GM23338 (cell line): ENCODE measurements around the gene SRPK2. TPM values are rescaled to one million over a fixed set of nuclear protein-coding genes. Genes with fewer than 3 reads are reported as not detected.

Experiments used
- ATAC-seq: fragments of 200-7000 bp; cut with Tn5 transposase; 3 replicates; pipeline ENCODE4 v1.9.1; 2020
- DNase-seq: peaks from one replicate; pipeline ENCODE4 v3.0.0-alpha.2; 2015; ENCODE audit warnings: low spot score
- H2AFZ ChIP-seq: fragments of 200-600 bp; sonication (generic); 2 replicates; pipeline ENCODE4 v1.8.0; 2016; ENCODE audit warnings: antibody characterized with exemption, mild to moderate bottlenecking, moderate library complexity
- H3F3A ChIP-seq: fragments of 200-600 bp; sonication (generic); replicated peaks from 2 replicates; pipeline ENCODE4 v1.8.0; 2017; ENCODE audit warnings: antibody characterized with exemption, mixed run types, low read depth
- H3K27ac ChIP-seq: fragments of 200-600 bp; sonication (generic); 2 replicates; pipeline ENCODE4 v1.6.1; 2016; ENCODE audit warnings: low read depth
- H3K27me3 ChIP-seq: fragments of 200-600 bp; sonication (generic); 2 replicates; pipeline ENCODE4 v1.8.0; 2016; ENCODE audit warnings: mild to moderate bottlenecking, mixed run types, moderate library complexity; ENCODE audit not compliant: insufficient read depth
- H3K36me3 ChIP-seq: fragments of 200-600 bp; sonication (generic); 2 replicates; pipeline ENCODE4 v1.8.0; 2016; ENCODE audit warnings: mild to moderate bottlenecking; ENCODE audit not compliant: insufficient read depth
- H3K4me1 ChIP-seq: fragments of 200-600 bp; sonication (generic); 2 replicates; pipeline ENCODE4 v1.8.0; 2016; ENCODE audit warnings: mild to moderate bottlenecking, moderate library complexity; ENCODE audit not compliant: insufficient read depth
- H3K4me2 ChIP-seq: fragments of 200-600 bp; sonication (generic); 2 replicates; pipeline ENCODE4 v1.7.1; 2017; ENCODE audit warnings: mixed run types
- H3K4me3 ChIP-seq: fragments of 200-600 bp; sonication (generic); 2 replicates; pipeline ENCODE4 v1.6.1; 2016; ENCODE audit warnings: mixed run types
- H3K79me2 ChIP-seq: fragments of 200-600 bp; sonication (generic); replicated peaks from 2 replicates; pipeline ENCODE4 v1.8.0; 2017; ENCODE audit warnings: mild to moderate bottlenecking; ENCODE audit not compliant: insufficient read depth
- H3K9me2 ChIP-seq: fragments of 200-600 bp; sonication (generic); 2 replicates; pipeline ENCODE4 v1.8.0; 2017; ENCODE audit not compliant: insufficient read depth
- H4K20me1 ChIP-seq: fragments of 200-600 bp; sonication (generic); replicated peaks from 2 replicates; pipeline ENCODE4 v1.8.0; 2017; ENCODE audit warnings: mild to moderate bottlenecking; ENCODE audit not compliant: insufficient read depth
- H3K27ac Mint-ChIP-seq: 2 replicates; pipeline ENCODE4 v1.8.0; 2020; ENCODE audit warnings: inconsistent platforms, mild to moderate bottlenecking, moderate library complexity, mixed read lengths
- H3K27me3 Mint-ChIP-seq: 3 replicates; pipeline ENCODE4 v1.8.0; 2022; ENCODE audit warnings: low read depth, mild to moderate bottlenecking, moderate library complexity, mixed read lengths, inconsistent platforms; ENCODE audit not compliant: insufficient read depth, poor library complexity
- H3K36me3 Mint-ChIP-seq: 3 replicates; pipeline ENCODE4 v1.8.0; 2021; ENCODE audit warnings: low read depth, mild to moderate bottlenecking, inconsistent platforms, moderate library complexity, mixed read lengths
- H3K4me1 Mint-ChIP-seq: 3 replicates; pipeline ENCODE4 v1.8.0; 2020; ENCODE audit warnings: mild to moderate bottlenecking, inconsistent platforms, mixed read lengths
- H3K4me3 Mint-ChIP-seq: 3 replicates; pipeline ENCODE4 v1.8.0; 2021; ENCODE audit warnings: moderate library complexity, mild to moderate bottlenecking, inconsistent platforms, mixed read lengths
- H3K9me3 Mint-ChIP-seq: 3 replicates; pipeline ENCODE4 v1.8.0; 2020; ENCODE audit warnings: moderate library complexity, mild to moderate bottlenecking, inconsistent platforms, mixed read lengths
- EZH2 ChIP-seq: fragments of 200-600 bp; sonication (generic); IDR thresholded peaks from one replicate; pipeline ENCODE4 v1.8.0; 2017; ENCODE audit warnings: antibody characterized with exemption, mild to moderate bottlenecking, low read depth; ENCODE audit not compliant: unreplicated experiment
- EZH2phosphoT487 ChIP-seq: fragments of 200-600 bp; sonication (generic); IDR thresholded peaks from one replicate; pipeline ENCODE4 v1.8.1; 2018; ENCODE audit warnings: antibody characterized with exemption; ENCODE audit not compliant: unreplicated experiment
- JUNB ChIP-seq: IDR thresholded peaks from one replicate; pipeline ENCODE4 v1.6.1; 2016; ENCODE audit warnings: antibody characterized with exemption; ENCODE audit not compliant: unreplicated experiment
- NANOG ChIP-seq: IDR thresholded peaks from 2 replicates; pipeline ENCODE4 v1.6.1; 2016; ENCODE audit warnings: antibody characterized with exemption, borderline replicate concordance
- STAT1 ChIP-seq: IDR thresholded peaks from one replicate; pipeline ENCODE4 v1.6.1; 2016; ENCODE audit warnings: antibody characterized with exemption; ENCODE audit not compliant: unreplicated experiment
- ZNF114 ChIP-seq: fragments of 250-450 bp; sonication (Bioruptor Pico); IDR thresholded peaks from 2 replicates; pipeline ENCODE4 v1.5.0; 2020; ENCODE audit warnings: mild to moderate bottlenecking, moderate library complexity
- ZNF331 ChIP-seq: fragments of 250-450 bp; sonication (Bioruptor Pico); IDR thresholded peaks from 2 replicates; pipeline ENCODE4 v1.5.0; 2020; ENCODE audit warnings: low read depth, mild to moderate bottlenecking, moderate library complexity
- polyA plus RNA-seq: library from polyadenylated mRNA; unstranded; fragments of >200 nt; fragmentation: Nextera tagmentation; extraction: Ambion mirVana; gene quantifications from 2 replicates; pipeline ENCODE4 v1.2.1, GENCODE V29; 2016
- total RNA-seq: library from RNA; depleted of rRNA; stranded (reverse); fragments of >200 nt; shearing (Covaris generic); gene quantifications from 2 replicates; pipeline ENCODE4 v1.2.3, GENCODE V29; 2014
- TF ChIP-seq, protein P1 (sequence below): fragments of 250-450 bp; sonication (Bioruptor Pico); IDR thresholded peaks from 2 replicates; pipeline ENCODE4 v1.5.0; 2020; ENCODE audit warnings: mild to moderate bottlenecking, moderate library complexity
- TF ChIP-seq, protein P2 (sequence below): IDR thresholded peaks from one replicate; pipeline ENCODE4 v1.6.1; 2018; ENCODE audit warnings: antibody characterized with exemption; ENCODE audit not compliant: unreplicated experiment
- TF ChIP-seq, protein P3 (sequence below): IDR thresholded peaks from 2 replicates; pipeline ENCODE4 v1.6.1; 2016; ENCODE audit warnings: antibody characterized with exemption

Gene SRPK2
- total and polyA plus RNA-seq, 2 experiments from 2014 or later: 66.3 to 91.5 TPM

DNA sequence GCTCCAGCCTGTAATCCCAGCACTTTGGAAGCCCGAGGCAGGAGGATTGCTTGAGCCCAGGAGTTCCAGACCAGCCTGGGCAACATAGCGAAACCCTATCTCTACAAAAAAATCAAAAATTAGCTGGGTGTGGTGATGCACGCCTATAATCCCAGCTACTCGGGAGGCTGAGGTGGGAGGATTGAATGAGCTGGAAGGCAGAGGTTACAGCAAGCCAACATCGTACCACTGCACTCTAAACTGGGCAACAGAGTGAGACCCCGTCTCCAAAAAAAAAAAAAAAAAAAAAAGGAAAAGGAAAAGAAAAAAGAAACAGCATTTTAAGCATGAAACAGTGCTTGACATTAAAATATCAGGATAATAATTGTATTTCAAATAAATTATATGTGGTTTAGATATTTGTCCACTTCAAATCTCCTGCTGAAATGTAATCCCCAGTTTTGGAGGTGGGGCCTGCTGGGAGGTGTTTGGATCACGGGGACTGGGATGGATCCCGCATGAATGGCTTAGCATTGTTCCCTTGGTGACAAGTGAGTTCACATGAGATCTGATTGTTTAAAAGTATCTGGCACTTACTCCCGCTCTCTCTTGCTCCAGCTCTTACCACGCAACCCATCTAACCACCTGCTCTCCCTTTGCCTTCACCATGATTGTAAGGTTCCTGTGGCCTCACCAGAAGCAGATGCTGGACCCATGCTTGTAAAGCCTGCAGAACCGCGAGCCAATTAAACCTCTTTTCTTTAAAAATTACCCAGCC lies 103.4 kb downstream of the SRPK2 start (continued):
- TF ChIP-seq, protein P1, sequence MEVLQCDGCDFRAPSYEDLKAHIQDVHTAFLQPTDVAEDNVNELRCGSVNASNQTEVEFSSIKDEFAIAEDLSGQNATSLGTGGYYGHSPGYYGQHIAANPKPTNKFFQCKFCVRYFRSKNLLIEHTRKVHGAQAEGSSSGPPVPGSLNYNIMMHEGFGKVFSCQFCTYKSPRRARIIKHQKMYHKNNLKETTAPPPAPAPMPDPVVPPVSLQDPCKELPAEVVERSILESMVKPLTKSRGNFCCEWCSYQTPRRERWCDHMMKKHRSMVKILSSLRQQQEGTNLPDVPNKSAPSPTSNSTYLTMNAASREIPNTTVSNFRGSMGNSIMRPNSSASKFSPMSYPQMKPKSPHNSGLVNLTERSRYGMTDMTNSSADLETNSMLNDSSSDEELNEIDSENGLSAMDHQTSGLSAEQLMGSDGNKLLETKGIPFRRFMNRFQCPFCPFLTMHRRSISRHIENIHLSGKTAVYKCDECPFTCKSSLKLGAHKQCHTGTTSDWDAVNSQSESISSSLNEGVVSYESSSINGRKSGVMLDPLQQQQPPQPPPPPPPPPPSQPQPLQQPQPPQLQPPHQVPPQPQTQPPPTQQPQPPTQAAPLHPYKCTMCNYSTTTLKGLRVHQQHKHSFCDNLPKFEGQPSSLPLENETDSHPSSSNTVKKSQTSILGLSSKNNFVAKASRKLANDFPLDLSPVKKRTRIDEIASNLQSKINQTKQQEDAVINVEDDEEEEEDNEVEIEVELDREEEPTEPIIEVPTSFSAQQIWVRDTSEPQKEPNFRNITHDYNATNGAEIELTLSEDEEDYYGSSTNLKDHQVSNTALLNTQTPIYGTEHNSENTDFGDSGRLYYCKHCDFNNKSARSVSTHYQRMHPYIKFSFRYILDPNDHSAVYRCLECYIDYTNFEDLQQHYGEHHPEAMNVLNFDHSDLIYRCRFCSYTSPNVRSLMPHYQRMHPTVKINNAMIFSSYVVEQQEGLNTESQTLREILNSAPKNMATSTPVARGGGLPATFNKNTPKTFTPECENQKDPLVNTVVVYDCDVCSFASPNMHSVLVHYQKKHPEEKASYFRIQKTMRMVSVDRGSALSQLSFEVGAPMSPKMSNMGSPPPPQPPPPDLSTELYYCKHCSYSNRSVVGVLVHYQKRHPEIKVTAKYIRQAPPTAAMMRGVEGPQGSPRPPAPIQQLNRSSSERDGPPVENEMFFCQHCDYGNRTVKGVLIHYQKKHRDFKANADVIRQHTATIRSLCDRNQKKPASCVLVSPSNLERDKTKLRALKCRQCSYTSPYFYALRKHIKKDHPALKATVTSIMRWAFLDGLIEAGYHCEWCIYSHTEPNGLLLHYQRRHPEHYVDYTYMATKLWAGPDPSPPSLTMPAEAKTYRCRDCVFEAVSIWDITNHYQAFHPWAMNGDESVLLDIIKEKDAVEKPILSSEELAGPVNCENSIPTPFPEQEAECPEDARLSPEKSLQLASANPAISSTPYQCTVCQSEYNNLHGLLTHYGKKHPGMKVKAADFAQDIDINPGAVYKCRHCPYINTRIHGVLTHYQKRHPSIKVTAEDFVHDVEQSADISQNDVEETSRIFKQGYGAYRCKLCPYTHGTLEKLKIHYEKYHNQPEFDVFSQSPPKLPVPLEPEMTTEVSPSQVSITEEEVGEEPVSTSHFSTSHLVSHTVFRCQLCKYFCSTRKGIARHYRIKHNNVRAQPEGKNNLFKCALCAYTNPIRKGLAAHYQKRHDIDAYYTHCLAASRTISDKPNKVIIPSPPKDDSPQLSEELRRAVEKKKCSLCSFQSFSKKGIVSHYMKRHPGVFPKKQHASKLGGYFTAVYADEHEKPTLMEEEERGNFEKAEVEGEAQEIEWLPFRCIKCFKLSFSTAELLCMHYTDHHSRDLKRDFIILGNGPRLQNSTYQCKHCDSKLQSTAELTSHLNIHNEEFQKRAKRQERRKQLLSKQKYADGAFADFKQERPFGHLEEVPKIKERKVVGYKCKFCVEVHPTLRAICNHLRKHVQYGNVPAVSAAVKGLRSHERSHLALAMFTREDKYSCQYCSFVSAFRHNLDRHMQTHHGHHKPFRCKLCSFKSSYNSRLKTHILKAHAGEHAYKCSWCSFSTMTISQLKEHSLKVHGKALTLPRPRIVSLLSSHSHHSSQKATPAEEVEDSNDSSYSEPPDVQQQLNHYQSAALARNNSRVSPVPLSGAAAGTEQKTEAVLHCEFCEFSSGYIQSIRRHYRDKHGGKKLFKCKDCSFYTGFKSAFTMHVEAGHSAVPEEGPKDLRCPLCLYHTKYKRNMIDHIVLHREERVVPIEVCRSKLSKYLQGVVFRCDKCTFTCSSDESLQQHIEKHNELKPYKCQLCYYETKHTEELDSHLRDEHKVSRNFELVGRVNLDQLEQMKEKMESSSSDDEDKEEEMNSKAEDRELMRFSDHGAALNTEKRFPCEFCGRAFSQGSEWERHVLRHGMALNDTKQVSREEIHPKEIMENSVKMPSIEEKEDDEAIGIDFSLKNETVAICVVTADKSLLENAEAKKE (CRISPR knock-in tag): no peak
- TF ChIP-seq JUNB (no peak), ZNF114 (no peak)
- TF ChIP-seq, protein P2, sequence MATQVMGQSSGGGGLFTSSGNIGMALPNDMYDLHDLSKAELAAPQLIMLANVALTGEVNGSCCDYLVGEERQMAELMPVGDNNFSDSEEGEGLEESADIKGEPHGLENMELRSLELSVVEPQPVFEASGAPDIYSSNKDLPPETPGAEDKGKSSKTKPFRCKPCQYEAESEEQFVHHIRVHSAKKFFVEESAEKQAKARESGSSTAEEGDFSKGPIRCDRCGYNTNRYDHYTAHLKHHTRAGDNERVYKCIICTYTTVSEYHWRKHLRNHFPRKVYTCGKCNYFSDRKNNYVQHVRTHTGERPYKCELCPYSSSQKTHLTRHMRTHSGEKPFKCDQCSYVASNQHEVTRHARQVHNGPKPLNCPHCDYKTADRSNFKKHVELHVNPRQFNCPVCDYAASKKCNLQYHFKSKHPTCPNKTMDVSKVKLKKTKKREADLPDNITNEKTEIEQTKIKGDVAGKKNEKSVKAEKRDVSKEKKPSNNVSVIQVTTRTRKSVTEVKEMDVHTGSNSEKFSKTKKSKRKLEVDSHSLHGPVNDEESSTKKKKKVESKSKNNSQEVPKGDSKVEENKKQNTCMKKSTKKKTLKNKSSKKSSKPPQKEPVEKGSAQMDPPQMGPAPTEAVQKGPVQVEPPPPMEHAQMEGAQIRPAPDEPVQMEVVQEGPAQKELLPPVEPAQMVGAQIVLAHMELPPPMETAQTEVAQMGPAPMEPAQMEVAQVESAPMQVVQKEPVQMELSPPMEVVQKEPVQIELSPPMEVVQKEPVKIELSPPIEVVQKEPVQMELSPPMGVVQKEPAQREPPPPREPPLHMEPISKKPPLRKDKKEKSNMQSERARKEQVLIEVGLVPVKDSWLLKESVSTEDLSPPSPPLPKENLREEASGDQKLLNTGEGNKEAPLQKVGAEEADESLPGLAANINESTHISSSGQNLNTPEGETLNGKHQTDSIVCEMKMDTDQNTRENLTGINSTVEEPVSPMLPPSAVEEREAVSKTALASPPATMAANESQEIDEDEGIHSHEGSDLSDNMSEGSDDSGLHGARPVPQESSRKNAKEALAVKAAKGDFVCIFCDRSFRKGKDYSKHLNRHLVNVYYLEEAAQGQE: no peak

DNA sequence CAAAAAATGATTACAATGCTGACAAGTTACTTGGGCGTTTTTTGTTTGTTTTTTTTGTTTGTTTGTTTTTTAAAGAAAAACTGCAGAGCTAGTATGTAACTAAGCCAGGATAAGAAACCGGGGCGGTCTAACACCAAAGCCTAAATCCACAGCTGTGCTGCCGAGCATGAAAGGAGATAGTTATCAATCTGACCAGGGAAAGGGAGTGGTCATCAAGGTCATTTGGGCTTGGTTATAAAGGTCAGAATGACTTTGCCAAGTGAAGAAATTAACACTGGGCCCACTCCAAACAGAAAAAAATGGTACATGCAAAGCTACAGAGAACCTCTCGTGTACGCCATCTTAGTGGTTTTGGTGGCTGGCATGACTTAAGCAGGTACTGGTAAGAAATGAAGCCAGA lies 104.7 kb downstream of the SRPK2 start:
- Mint-ChIP-seq H3K36me3 (no peaks in the 10 kb centered on the region), H3K4me1 (peaks cover 13% of the 10 kb centered on the region), H3K27ac (no peak overlapping the region), H3K27me3 (peaks cover 7% of the 10 kb centered on the region), H3K4me3 (no peak overlapping the region), H3K9me3 (no peaks in the 10 kb centered on the region)
- H2AFZ ChIP-seq: no peak overlapping the region
- peaks cover 10% of the 10 kb centered on the region for H3K4me1 ChIP-seq
- no peaks in the 10 kb centered on the region for H3K36me3 ChIP-seq
- H3K4me3 ChIP-seq: no peak overlapping the region
- peaks cover 33% of the 10 kb centered on the region for H4K20me1 ChIP-seq
- H3F3A ChIP-seq: no peaks in the 10 kb centered on the region; the same call in 1 of the 2 replicates
- no peaks in the 10 kb centered on the region for H3K27me3 ChIP-seq
- DNase-seq (no peak), ATAC-seq (no peak)
- H3K9me2 ChIP-seq: no peaks in the 10 kb centered on the region
- peaks cover 96% of the 10 kb centered on the region for H3K79me2 ChIP-seq
- H3K4me2 ChIP-seq: no peak overlapping the region
- no peak overlapping the region for H3K27ac ChIP-seq
- no peak for TF ChIP-seq EZH2
- no peak for TF ChIP-seq ZNF331
- TF ChIP-seq, protein P2: no peak
- TF ChIP-seq NANOG: no peak
- TF ChIP-seq, protein P3, sequence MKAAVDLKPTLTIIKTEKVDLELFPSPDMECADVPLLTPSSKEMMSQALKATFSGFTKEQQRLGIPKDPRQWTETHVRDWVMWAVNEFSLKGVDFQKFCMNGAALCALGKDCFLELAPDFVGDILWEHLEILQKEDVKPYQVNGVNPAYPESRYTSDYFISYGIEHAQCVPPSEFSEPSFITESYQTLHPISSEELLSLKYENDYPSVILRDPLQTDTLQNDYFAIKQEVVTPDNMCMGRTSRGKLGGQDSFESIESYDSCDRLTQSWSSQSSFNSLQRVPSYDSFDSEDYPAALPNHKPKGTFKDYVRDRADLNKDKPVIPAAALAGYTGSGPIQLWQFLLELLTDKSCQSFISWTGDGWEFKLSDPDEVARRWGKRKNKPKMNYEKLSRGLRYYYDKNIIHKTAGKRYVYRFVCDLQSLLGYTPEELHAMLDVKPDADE: no peak
- no peak for TF ChIP-seq EZH2phosphoT487
- no peak for TF ChIP-seq STAT1
- no peak for TF ChIP-seq JUNB
